C4-2B (cell line): Measurements from ENCODE around the gene INIP.

Source experiments
- CTCF ChIP-seq: fragments of 450-650 bp; conservative IDR thresholded peaks from 2 replicates; pipeline ENCODE4 v1.5.1; 2017; ENCODE audit warnings: mild to moderate bottlenecking
- ZFX ChIP-seq: fragments of 450-650 bp; IDR thresholded peaks from 2 replicates; pipeline ENCODE4 v1.6.1; 2017

DNA sequence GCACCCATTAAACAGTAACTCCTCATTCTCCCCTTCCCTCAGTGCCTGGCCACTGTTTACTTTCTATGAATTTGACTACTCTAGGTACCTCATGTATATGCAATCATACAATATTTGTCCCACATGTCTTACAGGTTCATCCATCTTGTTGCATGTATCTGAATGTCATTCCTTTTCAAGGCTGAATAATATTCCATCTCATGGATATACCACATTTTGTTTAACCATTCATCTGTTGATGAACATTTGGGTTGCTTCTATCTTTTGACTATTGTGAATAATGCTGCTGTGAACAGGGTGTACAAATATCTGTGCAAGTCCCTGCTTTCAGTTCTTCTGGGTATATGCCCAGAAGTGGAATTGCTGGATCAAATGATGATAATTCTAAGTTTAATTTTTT, 40.9 kb downstream of the INIP start:
- no peak for TF ChIP-seq CTCF
- no peak for TF ChIP-seq ZFX
